Measurements from ENCODE around the gene SLC6A18.

- TF ChIP-seq SIN3A (IDR thresholded peaks at IDR 0.05; ENCODE audit: borderline replicate concordance, insufficient read depth, low read length) (no peak), TAF1 (IDR thresholded peaks at IDR 0.05; ENCODE audit: borderline replicate concordance, insufficient read depth, low read length) (no peak), REST (IDR thresholded peaks at IDR 0.05; ENCODE audit: insufficient read depth in 1 of 2, low read depth in 2 of 2, low read length in 2 of 2) (no peak)
Measured at GRCh38 chr5:1285141-1285540, 60.0 kb downstream of the SLC6A18 start.

All from PFSK-1 (cell line).